Measurements from ENCODE around the gene DSE.
"Not testable (repeated sequence)": the region's sequence is repeated elsewhere in the genome, so short reads cannot be mapped to it uniquely, and the experiment has no call there.

DNA sequence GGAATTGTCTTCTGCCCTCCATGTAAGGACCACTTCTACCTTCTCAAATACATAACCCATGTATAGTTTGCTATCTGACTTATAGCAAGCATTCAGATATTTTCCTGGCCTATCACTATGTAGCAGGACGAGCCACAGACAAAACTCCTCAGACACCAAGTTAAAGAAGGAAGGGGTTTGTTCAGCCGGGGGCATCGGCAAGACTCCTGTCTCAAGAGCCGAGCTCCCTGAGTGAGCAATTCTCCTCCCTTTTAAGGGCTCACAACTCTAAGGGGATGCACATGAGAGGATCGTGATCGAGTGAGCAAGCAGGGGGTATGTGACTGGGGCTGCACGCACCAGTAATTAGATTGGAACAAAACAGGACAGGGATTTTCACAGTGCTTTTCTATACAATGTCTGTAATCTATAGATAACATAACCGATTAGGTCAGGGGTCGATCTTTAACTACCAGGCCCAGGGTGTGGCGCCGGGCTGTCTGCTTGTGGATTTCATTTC is 45.1 kb upstream of the DSE start:
- TF ChIP-seq, protein P1, sequence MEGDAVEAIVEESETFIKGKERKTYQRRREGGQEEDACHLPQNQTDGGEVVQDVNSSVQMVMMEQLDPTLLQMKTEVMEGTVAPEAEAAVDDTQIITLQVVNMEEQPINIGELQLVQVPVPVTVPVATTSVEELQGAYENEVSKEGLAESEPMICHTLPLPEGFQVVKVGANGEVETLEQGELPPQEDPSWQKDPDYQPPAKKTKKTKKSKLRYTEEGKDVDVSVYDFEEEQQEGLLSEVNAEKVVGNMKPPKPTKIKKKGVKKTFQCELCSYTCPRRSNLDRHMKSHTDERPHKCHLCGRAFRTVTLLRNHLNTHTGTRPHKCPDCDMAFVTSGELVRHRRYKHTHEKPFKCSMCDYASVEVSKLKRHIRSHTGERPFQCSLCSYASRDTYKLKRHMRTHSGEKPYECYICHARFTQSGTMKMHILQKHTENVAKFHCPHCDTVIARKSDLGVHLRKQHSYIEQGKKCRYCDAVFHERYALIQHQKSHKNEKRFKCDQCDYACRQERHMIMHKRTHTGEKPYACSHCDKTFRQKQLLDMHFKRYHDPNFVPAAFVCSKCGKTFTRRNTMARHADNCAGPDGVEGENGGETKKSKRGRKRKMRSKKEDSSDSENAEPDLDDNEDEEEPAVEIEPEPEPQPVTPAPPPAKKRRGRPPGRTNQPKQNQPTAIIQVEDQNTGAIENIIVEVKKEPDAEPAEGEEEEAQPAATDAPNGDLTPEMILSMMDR (IDR thresholded peaks at IDR 0.05) = not testable (repeated sequence)
- not testable (repeated sequence) for TF ChIP-seq POLR2A (IDR thresholded peaks at IDR 0.05)
